Motor neuron (in vitro differentiated cells): Measurements from ENCODE around the gene CYS1. TPM values are rescaled to one million over a fixed set of nuclear protein-coding genes. Genes with fewer than 3 reads are reported as not detected.
A peak's percentile ranks its signal among the peaks of the same experiment; 100 is the strongest.
"Not testable (repeated sequence)": the region's sequence is repeated elsewhere in the genome, so short reads cannot be mapped to it uniquely, and the experiment has no call there.

ENCODE experiments used
- ATAC-seq, 8 experiments: fragments of 200-7000 bp; cut with Tn5 transposase; replicated peaks in 6 of 8; 2 replicates each; pipeline ENCODE4 v1.8.0; 2021; ENCODE audit warnings: mild to moderate bottlenecking in 8 of 8, moderate library complexity in 8 of 8
- H3K27ac ChIP-seq, 2 donors: fragments of 250-450 bp; sonication (Bioruptor Pico); 2 replicates each; pipeline ENCODE4 v1.9.0; 2021; ENCODE audit warnings: antibody characterized with exemption in 2 of 2, mild to moderate bottlenecking in 2 of 2, moderate library complexity in 1 of 2
- H3K4me1 ChIP-seq, 2 donors: fragments of 250-450 bp; sonication (Bioruptor Pico); replicated peaks in 1 of 2; 2 replicates each; pipeline ENCODE4 v1.6.1; 2021; ENCODE audit warnings: antibody characterized with exemption in 2 of 2, mild to moderate bottlenecking in 2 of 2, moderate library complexity in 1 of 2
- H3K4me3 ChIP-seq, 5 donors: fragments of 250-450 bp; sonication (Bioruptor Pico); 2 replicates each; pipeline ENCODE4 v1.9.0; 2021; ENCODE audit warnings: antibody characterized with exemption in 5 of 5, mild to moderate bottlenecking in 5 of 5, moderate library complexity in 4 of 5
- WGBS, 10 experiments: fragments of 450-650 bp; shearing (Covaris generic); methylation state at CpG; one replicate each; pipeline ENCODE4 v1.0.0; 2022; 5-methylcytosine and 5-hydroxymethylcytosine counted together
- in situ Hi-C, 9 experiments: fragments of 400-800 bp; cut with MboI; loops; one replicate each; pipeline ENCODE4 v1.15.0; 2021; ENCODE audit warnings: low sequenced_read_pairs in 9 of 9, low pct_unique_long_range_greater_than_20kb in 2 of 9; ENCODE audit not compliant: unreplicated experiment in 9 of 9
- total RNA-seq, 8 experiments: library from RNA; unstranded; fragments of 300-600 nt; gene quantifications; 2 replicates each; pipeline versions ENCODE4 v1.2.3 to v1.2.4, GENCODE V29; 2022

Gene CYS1
- total RNA-seq, 8 experiments from 2014 or later, result 0.14 to 6.2 (median 0.50) TPM; not detected in 1

- WGBS, 10 experiments, result 30 to 95% (median 83%) methylated on average over 2 to 11 of the region's 16 CpGs; no CpG with 5 or more reads in 1 of the 10 experiments
- in situ Hi-C loops, result loop anchor here in 3 of 9 experiments (25.0 kb wide), 1 partner anchor 228 kb away; no protein-coding TSS in a partner anchor
- Histone ChIP-seq H3K27ac (no peak overlapping the region), H3K4me1 (peaks cover 6 to 16% of the 10 kb centered on the region in 2 donors), H3K4me3 (no peak overlapping the region)
- ATAC-seq, result no peak
Observed at GRCh38 chr2:10039658-10040410, 40.4 kb downstream of the CYS1 start.

GRCh38 chr2:10038716-10039115, 41.5 kb downstream of the CYS1 start:
- no peak for ATAC-seq
- in situ Hi-C loops, result loop anchor here in 3 of 9 experiments (25.0 kb wide), 1 partner anchor 226 kb away; no protein-coding TSS in a partner anchor
- peaks cover 6 to 12% of the 10 kb centered on the region in 2 donors for H3K4me1 ChIP-seq
- no peak overlapping the region for H3K27ac ChIP-seq
- no peak overlapping the region for H3K4me3 ChIP-seq

GRCh38 chr2:10038123-10038522, 42.1 kb downstream of the CYS1 start:
- ATAC-seq, result no peak
- Histone ChIP-seq H3K4me3 (no peak overlapping the region), H3K27ac (no peak overlapping the region), H3K4me1 (peaks cover 6 to 12% of the 10 kb centered on the region in 2 donors)
- in situ Hi-C loops, result loop anchor here in 3 of 9 experiments (25.0 kb wide), 1 partner anchor 226 kb away; no protein-coding TSS in a partner anchor
- 76 to 100% (median 100%) methylated on average over 1 to 9 of the region's 10 CpGs; no CpG with 5 or more reads in 2 of the 10 experiments for WGBS, 10 experiments

GRCh38 chr2:10036095-10036884, 43.9 kb downstream of the CYS1 start:
- peak; percentile 31 to 86 (median 60) for ATAC-seq
- Histone ChIP-seq H3K4me1 (no peaks in the 10 kb centered on the region), H3K27ac (no peak overlapping the region), H3K4me3 (no peak overlapping the region)
- whole genome bisulfite sequencing, 10 experiments, result 11 to 68% (median 57%) methylated on average over 2 to 8 of the region's 14 CpGs; no CpG with 5 or more reads in 4 of the 10 experiments
- in situ Hi-C loops, result loop anchor here in 3 of 9 experiments (25.0 kb wide), 1 partner anchor 224 kb away; no protein-coding TSS in a partner anchor

- 17 to 78% (median 46%) methylated on average over 2 to 5 of the region's 5 CpGs; no CpG with 5 or more reads in 6 of the 10 experiments for WGBS, 10 experiments
- in situ Hi-C loops, result loop anchor here in 3 of 9 experiments (25.0 kb wide), 1 partner anchor 223 kb away; no protein-coding TSS in a partner anchor
- no peak overlapping the region for H3K4me3 ChIP-seq
- H3K4me1 ChIP-seq, result peaks cover 4 to 6% of the 10 kb centered on the region in 2 donors
- no peak overlapping the region for H3K27ac ChIP-seq
- ATAC-seq, result no peak
Observed at GRCh38 chr2:10035633-10036032, 44.6 kb downstream of the CYS1 start.

GRCh38 chr2:10035053-10035422, 45.2 kb downstream of the CYS1 start:
- ATAC-seq, result no peak
- in situ Hi-C loops, result loop anchor here in 3 of 9 experiments (25.0 kb wide), 1 partner anchor 223 kb away; no protein-coding TSS in a partner anchor
- 40 to 100% (median 75%) methylated on average over 1 to 3 of the region's 3 CpGs; no CpG with 5 or more reads in 4 of the 10 experiments for WGBS, 10 experiments
- Histone ChIP-seq H3K4me3 (no peak overlapping the region), H3K4me1 (peaks cover 9 to 12% of the 10 kb centered on the region in 2 donors), H3K27ac (no peak overlapping the region)

- whole genome bisulfite sequencing, 10 experiments, result 28 to 92% (median 74%) methylated on average over 1 to 11 of the region's 12 CpGs
- no peak overlapping the region for H3K4me3 ChIP-seq
- in situ Hi-C loops, result loop anchor here in 3 of 9 experiments (25.0 kb wide), 1 partner anchor 222 kb away; no protein-coding TSS in a partner anchor
Observed at GRCh38 chr2:10034333-10035052, 45.7 kb downstream of the CYS1 start.

GRCh38 chr2:10033251-10034006, 46.8 kb downstream of the CYS1 start:
- ATAC-seq, result no peak
- H3K4me3 ChIP-seq, result no peak overlapping the region
- H3K4me1 ChIP-seq, result peaks cover 25 to 28% of the 10 kb centered on the region in 2 donors
- H3K27ac ChIP-seq, result no peak overlapping the region
- WGBS, 10 experiments, result 73 to 100% (median 88%) methylated on average over 1 to 6 of the region's 14 CpGs; no CpG with 5 or more reads in 4 of the 10 experiments
- in situ Hi-C loops, result loop anchor here in 3 of 9 experiments (25.0 kb wide), 1 partner anchor 221 kb away; no protein-coding TSS in a partner anchor

More at GRCh38 chr2:10034333-10035052, 45.7 kb downstream of the CYS1 start:
- ATAC-seq, result no peak
- H3K27ac ChIP-seq, result no peak overlapping the region
- H3K4me1 ChIP-seq, result peaks cover 14 to 17% of the 10 kb centered on the region in 2 donors

- ATAC-seq, result no peak
- WGBS, 10 experiments, result 81 to 100% (median 88%) methylated on average over 2 to 7 of the region's 7 CpGs; no CpG with 5 or more reads in 6 of the 10 experiments
- no peak overlapping the region for H3K27ac ChIP-seq
- in situ Hi-C loops, result loop anchor here in 3 of 9 experiments (25.0 kb wide), 1 partner anchor 220 kb away; no protein-coding TSS in a partner anchor
- peaks cover 28 to 30% of the 10 kb centered on the region in 2 donors for H3K4me1 ChIP-seq
- no peak overlapping the region for H3K4me3 ChIP-seq
Observed at GRCh38 chr2:10032746-10033105, 47.5 kb downstream of the CYS1 start.

GRCh38 chr2:10031886-10032745, 48.1 kb downstream of the CYS1 start:
- in situ Hi-C loops, result loop anchor here in 3 of 9 experiments (25.0 kb wide), 1 partner anchor 220 kb away; no protein-coding TSS in a partner anchor
- Histone ChIP-seq H3K4me3 (no peak overlapping the region), H3K27ac (no peak overlapping the region), H3K4me1 (peaks cover 28 to 30% of the 10 kb centered on the region in 2 donors)
- no peak for ATAC-seq
- 40 to 100% (median 96%) methylated on average over 1 to 4 of the region's 20 CpGs; no CpG with 5 or more reads in 5 of the 10 experiments for WGBS, 10 experiments

- not testable (repeated sequence) for H3K27ac ChIP-seq, ATAC-seq, H3K4me3 ChIP-seq
- in situ Hi-C loops, result loop anchor here in 3 of 9 experiments (25.0 kb wide), 1 partner anchor 218 kb away; no protein-coding TSS in a partner anchor
- 67 to 100% (median 96%) methylated on average over 1 to 8 of the region's 8 CpGs; no CpG with 5 or more reads in 4 of the 10 experiments for WGBS, 10 experiments
- peaks cover 28 to 30% of the 10 kb centered on the region in 2 donors for H3K4me1 ChIP-seq
Observed at GRCh38 chr2:10030798-10031197, 49.4 kb downstream of the CYS1 start.
